ENCODE data around the gene FRAS1.

- TF ChIP-seq CTCF (IDR thresholded peaks at IDR 0.05) (no peak), POLR2AphosphoS5 (IDR thresholded peaks at IDR 0.05) (no peak)
Observed at GRCh38 chr4:78137532-78137931, 80.4 kb downstream of the FRAS1 start.

Measured in prostate gland (tissue), 2 donors.